H1 (cell line): ENCODE measurements around the gene FOXP4. TPM values are rescaled to one million over a fixed set of nuclear protein-coding genes. Genes with fewer than 3 reads are reported as not detected.

Source experiments
- EGR1 ChIP-seq: IDR thresholded peaks from 2 replicates; pipeline ENCODE4 v1.6.1; 2011; ENCODE audit warnings: low read depth, low read length, borderline replicate concordance
- FOSL1 ChIP-seq: IDR thresholded peaks from 2 replicates; pipeline ENCODE4 v1.6.1; 2011; ENCODE audit warnings: mild to moderate bottlenecking, low read depth, low read length, moderate library complexity; ENCODE audit not compliant: insufficient read depth
- RFX5 ChIP-seq: IDR thresholded peaks from 2 replicates; pipeline ENCODE4 v1.6.1; 2011; ENCODE audit warnings: low read depth, low read length, improper control_type of control experiment, borderline replicate concordance
- SP1 ChIP-seq: IDR thresholded peaks from 2 replicates; pipeline ENCODE4 v1.6.1; 2011; ENCODE audit warnings: low read depth, low read length
- SP4 ChIP-seq: IDR thresholded peaks from 2 replicates; pipeline ENCODE4 v1.6.1; 2012; ENCODE audit warnings: low read length, inconsistent platforms
- SRF ChIP-seq: IDR thresholded peaks from 2 replicates; pipeline ENCODE4 v1.6.1; 2011; ENCODE audit warnings: mild to moderate bottlenecking, low read depth, low read length, moderate library complexity
- SUZ12 ChIP-seq: fragments of 200-600 bp; sonication (generic); IDR thresholded peaks from 2 replicates; pipeline ENCODE4 v1.6.1; 2012; ENCODE audit warnings: mild to moderate bottlenecking, inconsistent platforms, low read length, moderate library complexity, mixed read lengths
- USF2 ChIP-seq: IDR thresholded peaks from 2 replicates; pipeline ENCODE4 v1.6.1; 2011; ENCODE audit warnings: low read length, improper control_type of control experiment
- polyA plus RNA-seq, 7 experiments: library from polyadenylated mRNA; depleted of rRNA in 3 of 7; stranded (reverse) in 5 of 7; unstranded in 2 of 7; fragments of >200 nt in 5 of 7; fragments of 200-250 nt in 2 of 7; gene quantifications; 1 replicate in 5 of 7; 2 replicates in 1 of 7; 4 replicates in 1 of 7; pipeline versions ENCODE4 v1.2.1 to v1.2.3, GENCODE V29; 2011 to 2013; ENCODE audit warnings: missing spikeins in 2 of 7, mixed read lengths in 2 of 7
- total RNA-seq: library from RNA; stranded (reverse); fragmentation: NEBNext Ultra II Directional; extraction: Animal tissue kit (Norgen Biotek cat#: 25700); gene quantifications from 2 replicates; pipeline ENCODE4 v1.2.1, GENCODE V29; 2021

FOXP4 gene
- total and polyA plus RNA-seq, 2 of the 8 experiments (the other 6 are each of a cell fraction or from before 2014, with no cell fraction given), result 4.8 to 13.3 TPM

- TF ChIP-seq USF2, result no peak
- no peak for TF ChIP-seq EGR1
- no peak for TF ChIP-seq SUZ12
- no peak for TF ChIP-seq SRF
- no peak for TF ChIP-seq SP1
- TF ChIP-seq RFX5, result no peak
- no peak for TF ChIP-seq FOSL1
- no peak for TF ChIP-seq SP4
Measured at GRCh38 chr6:41650120-41650519, 103.9 kb downstream of the FOXP4 start (continued).
